Measurements from ENCODE around the gene TTC13. TPM values are rescaled to one million over a fixed set of nuclear protein-coding genes. Genes with fewer than 3 reads are reported as not detected.
A peak's percentile ranks its signal among the peaks of the same experiment; 100 is the strongest.

The TTC13 gene
- polyA plus RNA-seq, 3 donors: 9.2 to 24.4 (median 10.8) TPM

DNA sequence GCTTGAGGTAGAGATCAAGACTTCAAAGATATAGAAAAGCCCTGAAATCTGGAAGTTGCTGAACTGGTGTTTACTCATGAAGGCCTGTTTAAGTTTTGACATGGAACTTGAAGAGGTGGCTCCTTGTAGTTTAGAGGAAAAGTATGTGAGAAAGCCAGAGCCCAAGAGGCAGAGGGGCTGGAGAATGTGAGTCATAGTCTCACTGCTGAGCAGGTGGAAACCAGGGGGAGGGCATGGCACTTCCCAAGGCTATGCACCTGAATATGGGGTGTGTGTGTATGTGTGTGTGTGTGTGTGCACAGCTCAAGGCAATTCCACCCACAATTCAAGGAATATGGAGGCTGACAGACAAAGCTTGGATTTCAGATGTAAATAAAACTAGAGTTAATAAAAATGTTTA, 63.6 kb downstream of the TTC13 start:
- Mint-ChIP-seq H3K27ac (peak overlapping the region in 1 of 7 donors; percentile 33), H3K36me3 (peaks cover 75 to 90% of the 10 kb centered on the region in 2 donors), H3K4me1 (no peaks in the 10 kb centered on the region), H3K9me3 (no peaks in the 10 kb centered on the region), H3K27me3 (ENCODE audit: low read depth in 3 of 3) (no peaks in the 10 kb centered on the region), H3K4me3 (no peak overlapping the region)
- no peak for DNase-seq
- intact Hi-C loops (cut with micrococcal nuclease): loop anchor here (5.0 kb wide), 3 partner anchors 62 to 297 kb away; partner anchors contain the start of genes ARV1 (in 2 of the 2) and TTC13 (in 2 of the 2)
- Histone ChIP-seq H3K27me3 (ENCODE audit: control insufficient read depth in 2 of 2, insufficient read depth in 2 of 2, low read length in 2 of 2) (no peaks in the 10 kb centered on the region), H3K4me2 (replicated peaks; ENCODE audit: extremely low read depth, low read length, poor library complexity, severe bottlenecking) (no peak overlapping the region), H3K9me3 (replicated peaks in 1 of 2; ENCODE audit: control insufficient read depth in 1 of 2, insufficient read depth in 1 of 2, low read length in 2 of 2) (no peaks in the 10 kb centered on the region), H3K36me3 (replicated peaks in 1 of 2; ENCODE audit: control insufficient read depth in 1 of 2, insufficient read depth in 2 of 2, low read length in 2 of 2) (peaks cover 77 to 99% of the 10 kb centered on the region in 2 donors), H3K79me2 (ENCODE audit: insufficient read depth, low read length) (no peaks in the 10 kb centered on the region), H4K20me1 (ENCODE audit: insufficient read depth, low read length) (no peaks in the 10 kb centered on the region), H2AFZ (ENCODE audit: insufficient read depth, low read depth, low read length, poor library complexity, severe bottlenecking) (no peak overlapping the region), H3K9ac (ENCODE audit: insufficient read depth, low read length, poor library complexity, severe bottlenecking) (no peak overlapping the region), H3K27ac (ENCODE audit: low read depth in 1 of 2, low read length in 2 of 2) (no peak overlapping the region), H3K4me1 (ENCODE audit: control insufficient read depth in 1 of 2, insufficient read depth in 2 of 2, low read length in 2 of 2) (no peaks in the 10 kb centered on the region), H3K4me3 (replicated peaks in 1 of 3; ENCODE audit: low read depth in 2 of 3, low read length in 3 of 3) (no peak overlapping the region)
- TF ChIP-seq, protein P1, sequence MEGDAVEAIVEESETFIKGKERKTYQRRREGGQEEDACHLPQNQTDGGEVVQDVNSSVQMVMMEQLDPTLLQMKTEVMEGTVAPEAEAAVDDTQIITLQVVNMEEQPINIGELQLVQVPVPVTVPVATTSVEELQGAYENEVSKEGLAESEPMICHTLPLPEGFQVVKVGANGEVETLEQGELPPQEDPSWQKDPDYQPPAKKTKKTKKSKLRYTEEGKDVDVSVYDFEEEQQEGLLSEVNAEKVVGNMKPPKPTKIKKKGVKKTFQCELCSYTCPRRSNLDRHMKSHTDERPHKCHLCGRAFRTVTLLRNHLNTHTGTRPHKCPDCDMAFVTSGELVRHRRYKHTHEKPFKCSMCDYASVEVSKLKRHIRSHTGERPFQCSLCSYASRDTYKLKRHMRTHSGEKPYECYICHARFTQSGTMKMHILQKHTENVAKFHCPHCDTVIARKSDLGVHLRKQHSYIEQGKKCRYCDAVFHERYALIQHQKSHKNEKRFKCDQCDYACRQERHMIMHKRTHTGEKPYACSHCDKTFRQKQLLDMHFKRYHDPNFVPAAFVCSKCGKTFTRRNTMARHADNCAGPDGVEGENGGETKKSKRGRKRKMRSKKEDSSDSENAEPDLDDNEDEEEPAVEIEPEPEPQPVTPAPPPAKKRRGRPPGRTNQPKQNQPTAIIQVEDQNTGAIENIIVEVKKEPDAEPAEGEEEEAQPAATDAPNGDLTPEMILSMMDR (IDR thresholded peaks at IDR 0.05): no peak

DNA sequence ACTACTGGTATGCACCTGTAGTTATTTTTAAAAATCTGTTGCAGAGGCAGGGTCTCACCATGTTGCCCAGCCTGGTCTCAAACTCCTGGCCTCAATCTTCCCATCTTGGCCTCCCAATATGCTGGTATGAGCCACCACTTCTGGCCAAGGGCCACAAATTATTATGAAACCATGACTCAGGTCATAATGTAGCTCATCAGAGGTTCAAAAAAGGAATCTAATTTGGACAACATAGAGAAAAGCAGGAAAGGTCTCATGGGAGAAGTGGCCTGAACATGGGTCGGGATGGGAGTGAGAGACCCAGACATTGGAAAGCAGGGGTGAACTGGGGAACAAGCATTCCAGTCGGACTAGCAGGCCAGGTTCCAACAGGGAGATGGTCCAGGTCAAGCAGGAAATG, 65.2 kb downstream of the TTC13 start:
- peaks cover 75 to 99% of the 10 kb centered on the region in 2 donors for H3K36me3 ChIP-seq (replicated peaks in 1 of 2; ENCODE audit: control insufficient read depth in 1 of 2, insufficient read depth in 2 of 2, low read length in 2 of 2)
- H3K27ac Mint-ChIP-seq: peak overlapping the region in 3 of 7 donors; percentile 19 to 57 (median 43)
- no peaks in the 10 kb centered on the region for H3K4me1 ChIP-seq (ENCODE audit: control insufficient read depth in 1 of 2, insufficient read depth in 2 of 2, low read length in 2 of 2)
- TF ChIP-seq, protein P1 (IDR thresholded peaks at IDR 0.05): no peak
- no peaks in the 10 kb centered on the region for H3K9me3 Mint-ChIP-seq
- H3K4me2 ChIP-seq (replicated peaks; ENCODE audit: extremely low read depth, low read length, poor library complexity, severe bottlenecking): no peak overlapping the region
- intact Hi-C loops (cut with micrococcal nuclease): no loop called here
- no peaks in the 10 kb centered on the region for H3K79me2 ChIP-seq (ENCODE audit: insufficient read depth, low read length)
- H3K36me3 Mint-ChIP-seq: peaks cover 75 to 92% of the 10 kb centered on the region in 2 donors
- H3K4me3 ChIP-seq (replicated peaks in 1 of 3; ENCODE audit: low read depth in 2 of 3, low read length in 3 of 3): no peak overlapping the region
- no peaks in the 10 kb centered on the region for H3K27me3 ChIP-seq (ENCODE audit: control insufficient read depth in 2 of 2, insufficient read depth in 2 of 2, low read length in 2 of 2)
- no peak overlapping the region for H2AFZ ChIP-seq (ENCODE audit: insufficient read depth, low read depth, low read length, poor library complexity, severe bottlenecking)
- no peaks in the 10 kb centered on the region for H4K20me1 ChIP-seq (ENCODE audit: insufficient read depth, low read length)
- no peak overlapping the region for H3K9ac ChIP-seq (ENCODE audit: insufficient read depth, low read length, poor library complexity, severe bottlenecking)
- no peak overlapping the region for H3K27ac ChIP-seq (ENCODE audit: low read depth in 1 of 2, low read length in 2 of 2)
- no peak for DNase-seq
- H3K27me3 Mint-ChIP-seq (ENCODE audit: low read depth in 3 of 3): no peaks in the 10 kb centered on the region
- H3K4me3 Mint-ChIP-seq: no peak overlapping the region
- H3K9me3 ChIP-seq (replicated peaks in 1 of 2; ENCODE audit: control insufficient read depth in 1 of 2, insufficient read depth in 1 of 2, low read length in 2 of 2): no peaks in the 10 kb centered on the region
- 94% methylated on average over 2 of the region's 2 CpGs for WGBS (ENCODE audit: insufficient coverage)
- H3K4me1 Mint-ChIP-seq: no peaks in the 10 kb centered on the region

Data from CD14-positive monocyte (primary cell).